SK-N-SH treated with all-trans-retinoic acid at 6 μM for 48 hours (cell line): ENCODE measurements around the gene MRFAP1L1.
"Not testable (repeated sequence)": the region's sequence is repeated elsewhere in the genome, so short reads cannot be mapped to it uniquely, and the experiment has no call there.

ENCODE experiments used
- ATAC-seq: fragments of 200-7000 bp; cut with Tn5 transposase; 3 replicates; pipeline ENCODE4 v1.9.1; 2020; ENCODE audit warnings: mild to moderate bottlenecking, moderate library complexity
- ARNTL ChIP-seq: fragments of 450-650 bp; formaldehyde crosslinking; IDR thresholded peaks from 2 replicates; pipeline ENCODE4 v1.5.0; 2020; ENCODE audit warnings: low read depth, mild to moderate bottlenecking, moderate library complexity, borderline replicate concordance
- BACH2 ChIP-seq: fragments of 250-450 bp; sonication (Bioruptor Pico); IDR thresholded peaks from 2 replicates; pipeline ENCODE4 v1.9.0; 2021; ENCODE audit warnings: mild to moderate bottlenecking, borderline replicate concordance
- CSDC2 ChIP-seq: fragments of 250-450 bp; sonication (Bioruptor Pico); IDR thresholded peaks from 2 replicates; pipeline ENCODE4 v1.5.0; 2020; ENCODE audit warnings: mild to moderate bottlenecking, moderate library complexity
- ESRRG ChIP-seq: fragments of 250-450 bp; sonication (Bioruptor Pico); IDR thresholded peaks from 2 replicates; pipeline ENCODE4 v1.6.1; 2021; ENCODE audit warnings: mild to moderate bottlenecking
- GLIS3 ChIP-seq: fragments of 250-450 bp; sonication (Bioruptor Pico); IDR thresholded peaks from 2 replicates; pipeline ENCODE4 v1.5.0; 2020; ENCODE audit warnings: mild to moderate bottlenecking, moderate library complexity
- ISL1 ChIP-seq: fragments of 250-450 bp; sonication (Bioruptor Pico); IDR thresholded peaks from 2 replicates; pipeline ENCODE4 v2.1.2; 2022; ENCODE audit warnings: mild to moderate bottlenecking, moderate library complexity
- OSR1 ChIP-seq: fragments of 250-450 bp; sonication (Bioruptor Pico); IDR thresholded peaks from 2 replicates; pipeline ENCODE4 v1.8.0; 2022; ENCODE audit warnings: moderate library complexity, mild to moderate bottlenecking, inconsistent platforms
- PATZ1 ChIP-seq: fragments of 250-450 bp; sonication (Bioruptor Pico); IDR thresholded peaks from 2 replicates; pipeline ENCODE4 v1.8.0; 2020; ENCODE audit warnings: mild to moderate bottlenecking, moderate library complexity, borderline replicate concordance
- POU6F1 ChIP-seq: fragments of 250-450 bp; sonication (Bioruptor Pico); IDR thresholded peaks from 2 replicates; pipeline ENCODE4 v1.8.0; 2021; ENCODE audit warnings: low read depth, mild to moderate bottlenecking, moderate library complexity, borderline replicate concordance
- PPARA ChIP-seq: fragments of 250-450 bp; sonication (Bioruptor Pico); IDR thresholded peaks from 2 replicates; pipeline ENCODE4 v1.5.0; 2020; ENCODE audit warnings: mild to moderate bottlenecking, borderline replicate concordance
- RARB ChIP-seq: fragments of 250-450 bp; sonication (Bioruptor Pico); IDR thresholded peaks from 2 replicates; pipeline ENCODE4 v1.8.0; 2021; ENCODE audit warnings: mild to moderate bottlenecking, moderate library complexity
- TCF4 ChIP-seq: fragments of 250-450 bp; sonication (Bioruptor Pico); IDR thresholded peaks from 2 replicates; pipeline ENCODE4 v1.8.0; 2021; ENCODE audit warnings: mild to moderate bottlenecking, moderate library complexity, borderline replicate concordance
- TOX ChIP-seq: fragments of 250-450 bp; sonication (Bioruptor Pico); IDR thresholded peaks from 2 replicates; pipeline ENCODE4 v1.8.0; 2021; ENCODE audit warnings: mild to moderate bottlenecking, moderate library complexity, borderline replicate concordance
- TSHZ2 ChIP-seq: fragments of 250-450 bp; sonication (Bioruptor Pico); IDR thresholded peaks from 2 replicates; pipeline ENCODE4 v1.5.0; 2020; ENCODE audit warnings: mild to moderate bottlenecking, moderate library complexity
- ZC3H10 ChIP-seq: fragments of 250-450 bp; sonication (Bioruptor Pico); IDR thresholded peaks from 2 replicates; pipeline ENCODE4 v1.5.1; 2021; ENCODE audit warnings: mild to moderate bottlenecking, moderate library complexity
- ZFP3 ChIP-seq: fragments of 250-450 bp; sonication (Bioruptor Pico); IDR thresholded peaks from 2 replicates; pipeline ENCODE4 v1.5.0; 2020; ENCODE audit warnings: mild to moderate bottlenecking, moderate library complexity
- ZFP30 ChIP-seq: fragments of 450-650 bp; formaldehyde crosslinking; IDR thresholded peaks from 2 replicates; pipeline ENCODE4 v1.5.0; 2022; ENCODE audit warnings: mild to moderate bottlenecking, moderate library complexity
- ZNF565 ChIP-seq: fragments of 450-650 bp; formaldehyde crosslinking; conservative IDR thresholded peaks from 2 replicates; pipeline ENCODE4 v1.5.0; 2020; ENCODE audit warnings: low read depth, mild to moderate bottlenecking, moderate library complexity
- ZNF70 ChIP-seq: fragments of 450-650 bp; formaldehyde crosslinking; IDR thresholded peaks from 2 replicates; pipeline ENCODE4 v1.5.0; 2020; ENCODE audit warnings: mild to moderate bottlenecking, moderate library complexity
- ZNF8 ChIP-seq: fragments of 450-650 bp; formaldehyde crosslinking; IDR thresholded peaks from 2 replicates; pipeline ENCODE4 v1.5.0; 2020; ENCODE audit warnings: mild to moderate bottlenecking, moderate library complexity

MRFAP1L1 gene

GRCh38 chr4:6676722-6677558 lies 32.7 kb downstream of the MRFAP1L1 start (continued):
- no peak for TF ChIP-seq PATZ1 (CRISPR knock-in tag)
- no peak for TF ChIP-seq GLIS3 (CRISPR knock-in tag)
- no peak for TF ChIP-seq TCF4

GRCh38 chr4:6674500-6675149 lies 35.0 kb downstream of the MRFAP1L1 start:
- TF ChIP-seq ZNF70 (CRISPR knock-in tag) (no peak), CSDC2 (CRISPR knock-in tag) (no peak), TSHZ2 (CRISPR knock-in tag) (no peak), ESRRG (CRISPR knock-in tag) (no peak), TOX (no peak), OSR1 (CRISPR knock-in tag) (no peak), PPARA (CRISPR knock-in tag) (no peak), TCF4 (no peak), ZFP3 (CRISPR knock-in tag) (no peak), BACH2 (CRISPR knock-in tag) (no peak), ISL1 (CRISPR knock-in tag) (no peak), ARNTL (CRISPR knock-in tag) (no peak)
- TF ChIP-seq, all 23 proteins: peak for 0
- ATAC-seq: peak; percentile 26

GRCh38 chr4:6673660-6674499 lies 35.8 kb downstream of the MRFAP1L1 start:
- no peak for TF ChIP-seq PATZ1 (CRISPR knock-in tag)
- no peak for TF ChIP-seq TOX
- TF ChIP-seq POU6F1 (CRISPR knock-in tag): no peak
- no peak for TF ChIP-seq TSHZ2 (CRISPR knock-in tag)
- TF ChIP-seq TCF4: no peak
- TF ChIP-seq ISL1 (CRISPR knock-in tag): no peak
- TF ChIP-seq ZNF8: no peak
- TF ChIP-seq ZFP3 (CRISPR knock-in tag): no peak
- no peak for TF ChIP-seq ESRRG (CRISPR knock-in tag)
- TF ChIP-seq OSR1 (CRISPR knock-in tag): no peak
- no peak for TF ChIP-seq ZFP30
- no peak for TF ChIP-seq CSDC2 (CRISPR knock-in tag)
- TF ChIP-seq ARNTL (CRISPR knock-in tag): no peak
- TF ChIP-seq ZC3H10 (CRISPR knock-in tag): no peak
- TF ChIP-seq ZNF565 (CRISPR knock-in tag): no peak
- no peak for TF ChIP-seq RARB (CRISPR knock-in tag)
- TF ChIP-seq GLIS3 (CRISPR knock-in tag): no peak
- TF ChIP-seq ZNF70 (CRISPR knock-in tag): no peak
- TF ChIP-seq BACH2 (CRISPR knock-in tag): no peak
- peak; percentile 89 for ATAC-seq

- ATAC-seq: peak; percentile 55
Measured at GRCh38 chr4:6673191-6673659, 36.4 kb downstream of the MRFAP1L1 start.

- ATAC-seq: not testable (repeated sequence)
Measured at GRCh38 chr4:6672541-6673190, 37.0 kb downstream of the MRFAP1L1 start.
